Measurements from ENCODE around the gene GABRE. TPM values are rescaled to one million over a fixed set of nuclear protein-coding genes. Genes with fewer than 3 reads are reported as not detected.

Gene GABRE
- total RNA-seq, 1 donor, result 33.3 TPM

GRCh38 chrX:151985955-151986354 is 11.5 kb upstream of the GABRE start:
- peak overlapping the region; percentile 50 for H2AFZ ChIP-seq (ENCODE audit: low read length)
- H3K9me3 ChIP-seq (ENCODE audit: low read depth, low read length), result no peaks in the 10 kb centered on the region
- no peaks in the 10 kb centered on the region for H3K36me3 ChIP-seq (ENCODE audit: insufficient read depth, low read length)
- DNase-seq (ENCODE audit: insufficient read length, low spot score, missing footprints), result peak; percentile 62
- peak overlapping the region; percentile 88 for H3K27ac ChIP-seq (ENCODE audit: low read depth, low read length)
- H3K4me2 ChIP-seq (ENCODE audit: insufficient read depth, low read length), result peak overlapping the region; percentile 26
- H3K79me2 ChIP-seq (ENCODE audit: insufficient read depth, low read length), result no peaks in the 10 kb centered on the region
- TF ChIP-seq CTCF (IDR thresholded peaks at IDR 0.05; ENCODE audit: extremely low read depth, low read depth, low read length), result no peak
- H3K27me3 ChIP-seq (ENCODE audit: insufficient read depth, low read length), result no peaks in the 10 kb centered on the region
- no peaks in the 10 kb centered on the region for H4K20me1 ChIP-seq (ENCODE audit: insufficient read depth, low read length)
- no peak overlapping the region for H3K4me3 ChIP-seq (ENCODE audit: insufficient read depth, low read length)
- peaks cover 49% of the 10 kb centered on the region for H3K4me1 ChIP-seq (ENCODE audit: insufficient read depth, low read length)

GRCh38 chrX:151985531-151985930 is 11.1 kb upstream of the GABRE start:
- Histone ChIP-seq H3K27me3 (ENCODE audit: insufficient read depth, low read length) (no peaks in the 10 kb centered on the region), H3K4me1 (ENCODE audit: insufficient read depth, low read length) (peaks cover 53% of the 10 kb centered on the region), H3K4me3 (ENCODE audit: insufficient read depth, low read length) (no peak overlapping the region), H3K27ac (ENCODE audit: low read depth, low read length) (peak overlapping the region; percentile 88), H3K4me2 (ENCODE audit: insufficient read depth, low read length) (peak overlapping the region; percentile 26), H3K36me3 (ENCODE audit: insufficient read depth, low read length) (no peaks in the 10 kb centered on the region), H4K20me1 (ENCODE audit: insufficient read depth, low read length) (no peaks in the 10 kb centered on the region), H3K9me3 (ENCODE audit: low read depth, low read length) (no peaks in the 10 kb centered on the region), H2AFZ (ENCODE audit: low read length) (no peak overlapping the region), H3K79me2 (ENCODE audit: insufficient read depth, low read length) (no peaks in the 10 kb centered on the region)
- DNase-seq (ENCODE audit: insufficient read length, low spot score, missing footprints), result no peak
- TF ChIP-seq CTCF (IDR thresholded peaks at IDR 0.05; ENCODE audit: extremely low read depth, low read depth, low read length), result no peak

GRCh38 chrX:151984902-151985301 is 10.4 kb upstream of the GABRE start:
- no peak for TF ChIP-seq CTCF (IDR thresholded peaks at IDR 0.05; ENCODE audit: extremely low read depth, low read depth, low read length)
- H3K4me3 ChIP-seq (ENCODE audit: insufficient read depth, low read length), result no peak overlapping the region
- H2AFZ ChIP-seq (ENCODE audit: low read length), result no peak overlapping the region
- no peak for DNase-seq (ENCODE audit: insufficient read length, low spot score, missing footprints)
- H3K36me3 ChIP-seq (ENCODE audit: insufficient read depth, low read length), result no peaks in the 10 kb centered on the region
- H3K27me3 ChIP-seq (ENCODE audit: insufficient read depth, low read length), result no peaks in the 10 kb centered on the region
- H3K4me2 ChIP-seq (ENCODE audit: insufficient read depth, low read length), result peak overlapping the region; percentile 60
- no peaks in the 10 kb centered on the region for H4K20me1 ChIP-seq (ENCODE audit: insufficient read depth, low read length)
- peak overlapping the region; percentile 88 for H3K27ac ChIP-seq (ENCODE audit: low read depth, low read length)
- H3K4me1 ChIP-seq (ENCODE audit: insufficient read depth, low read length), result peaks cover 53% of the 10 kb centered on the region
- no peaks in the 10 kb centered on the region for H3K79me2 ChIP-seq (ENCODE audit: insufficient read depth, low read length)
- no peaks in the 10 kb centered on the region for H3K9me3 ChIP-seq (ENCODE audit: low read depth, low read length)

- no peak overlapping the region for H3K4me3 ChIP-seq (ENCODE audit: insufficient read depth, low read length)
- H2AFZ ChIP-seq (ENCODE audit: low read length), result no peak overlapping the region
- TF ChIP-seq CTCF (IDR thresholded peaks at IDR 0.05; ENCODE audit: extremely low read depth, low read depth, low read length), result no peak
- H4K20me1 ChIP-seq (ENCODE audit: insufficient read depth, low read length), result no peaks in the 10 kb centered on the region
- no peaks in the 10 kb centered on the region for H3K9me3 ChIP-seq (ENCODE audit: low read depth, low read length)
- no peaks in the 10 kb centered on the region for H3K36me3 ChIP-seq (ENCODE audit: insufficient read depth, low read length)
- peak; percentile 57 for DNase-seq (ENCODE audit: insufficient read length, low spot score, missing footprints)
- H3K4me1 ChIP-seq (ENCODE audit: insufficient read depth, low read length), result peaks cover 53% of the 10 kb centered on the region
- H3K27ac ChIP-seq (ENCODE audit: low read depth, low read length), result peak overlapping the region; percentile 88
- H3K27me3 ChIP-seq (ENCODE audit: insufficient read depth, low read length), result no peaks in the 10 kb centered on the region
- H3K4me2 ChIP-seq (ENCODE audit: insufficient read depth, low read length), result peak overlapping the region; percentile 60
- no peaks in the 10 kb centered on the region for H3K79me2 ChIP-seq (ENCODE audit: insufficient read depth, low read length)
Measured at GRCh38 chrX:151984328-151984727, 9.9 kb upstream of the GABRE start.

Measured in osteoblast (primary cell).